ENCODE measurements around the gene ZBTB9. TPM values are rescaled to one million over a fixed set of nuclear protein-coding genes. Genes with fewer than 3 reads are reported as not detected.

Gene ZBTB9
- total RNA-seq, 1 donor from 2014 or later: 9.6 TPM

- Mint-ChIP-seq H3K27me3 (ENCODE audit: low read depth) (no peaks in the 10 kb centered on the region), H3K9me3 (no peaks in the 10 kb centered on the region), H3K36me3 (peaks cover 8% of the 10 kb centered on the region), H3K27ac (peak overlapping the region; percentile 97), H3K4me3 (no peak overlapping the region), H3K4me1 (peaks cover 71% of the 10 kb centered on the region)
- DNase-seq (ENCODE audit: low spot score in 2 of 2, unreplicated experiment in 2 of 2): no peak
- TF ChIP-seq, protein P1, sequence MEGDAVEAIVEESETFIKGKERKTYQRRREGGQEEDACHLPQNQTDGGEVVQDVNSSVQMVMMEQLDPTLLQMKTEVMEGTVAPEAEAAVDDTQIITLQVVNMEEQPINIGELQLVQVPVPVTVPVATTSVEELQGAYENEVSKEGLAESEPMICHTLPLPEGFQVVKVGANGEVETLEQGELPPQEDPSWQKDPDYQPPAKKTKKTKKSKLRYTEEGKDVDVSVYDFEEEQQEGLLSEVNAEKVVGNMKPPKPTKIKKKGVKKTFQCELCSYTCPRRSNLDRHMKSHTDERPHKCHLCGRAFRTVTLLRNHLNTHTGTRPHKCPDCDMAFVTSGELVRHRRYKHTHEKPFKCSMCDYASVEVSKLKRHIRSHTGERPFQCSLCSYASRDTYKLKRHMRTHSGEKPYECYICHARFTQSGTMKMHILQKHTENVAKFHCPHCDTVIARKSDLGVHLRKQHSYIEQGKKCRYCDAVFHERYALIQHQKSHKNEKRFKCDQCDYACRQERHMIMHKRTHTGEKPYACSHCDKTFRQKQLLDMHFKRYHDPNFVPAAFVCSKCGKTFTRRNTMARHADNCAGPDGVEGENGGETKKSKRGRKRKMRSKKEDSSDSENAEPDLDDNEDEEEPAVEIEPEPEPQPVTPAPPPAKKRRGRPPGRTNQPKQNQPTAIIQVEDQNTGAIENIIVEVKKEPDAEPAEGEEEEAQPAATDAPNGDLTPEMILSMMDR (IDR thresholded peaks at IDR 0.05; ENCODE audit: unreplicated experiment): no peak
Measured at GRCh38 chr6:33423777-33424176, 30.6 kb upstream of the ZBTB9 start.

DNA sequence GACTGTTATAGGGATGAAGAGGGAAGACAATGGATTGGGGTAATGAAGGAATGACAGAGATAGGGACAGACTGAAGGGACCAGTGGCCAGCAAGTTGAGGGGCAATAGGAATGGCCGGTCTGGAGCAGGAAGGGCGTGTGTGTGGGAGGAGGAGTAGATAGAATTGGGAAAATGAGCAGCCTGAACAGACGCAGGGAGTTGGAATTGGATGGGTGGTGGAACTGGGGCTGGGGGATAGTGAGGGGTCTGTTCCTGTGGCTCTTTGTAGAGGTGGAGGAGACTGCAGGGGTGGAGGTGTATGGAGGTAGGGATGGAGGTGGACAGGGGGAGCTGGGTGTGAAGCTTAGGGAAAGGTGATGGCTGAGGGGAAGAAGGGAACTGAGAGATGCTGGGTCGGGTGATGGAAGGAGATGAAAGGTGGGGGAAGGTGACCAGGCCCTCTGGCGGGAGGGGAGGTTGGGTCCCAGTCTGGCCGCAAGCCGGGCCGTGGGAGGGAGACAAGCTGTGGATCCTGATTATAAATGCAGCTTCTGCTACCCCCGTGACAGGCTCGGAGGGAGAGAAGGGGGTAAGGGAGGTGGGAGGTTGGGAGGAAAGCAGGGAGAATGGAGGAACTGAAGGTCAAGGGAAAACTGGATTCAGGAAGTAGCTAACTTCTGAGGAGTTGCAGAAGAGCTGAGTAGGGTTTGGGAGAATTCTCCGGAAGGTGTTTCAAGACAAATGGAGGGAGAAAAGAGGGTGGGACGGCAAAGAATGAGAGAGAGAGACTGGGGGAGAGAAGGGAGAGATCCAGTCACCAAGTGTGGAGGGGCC lies 29.3 kb upstream of the ZBTB9 start:
- Mint-ChIP-seq H3K36me3 (peaks cover 8% of the 10 kb centered on the region), H3K27me3 (ENCODE audit: low read depth) (no peaks in the 10 kb centered on the region), H3K9me3 (no peaks in the 10 kb centered on the region), H3K27ac (peak overlapping the region; percentile 97), H3K4me1 (peaks cover 71% of the 10 kb centered on the region), H3K4me3 (peak overlapping the region; percentile 80)
- no peak for DNase-seq (ENCODE audit: low spot score in 2 of 2, unreplicated experiment in 2 of 2)
- TF ChIP-seq, protein P1 (IDR thresholded peaks at IDR 0.05; ENCODE audit: unreplicated experiment): no peak

DNA sequence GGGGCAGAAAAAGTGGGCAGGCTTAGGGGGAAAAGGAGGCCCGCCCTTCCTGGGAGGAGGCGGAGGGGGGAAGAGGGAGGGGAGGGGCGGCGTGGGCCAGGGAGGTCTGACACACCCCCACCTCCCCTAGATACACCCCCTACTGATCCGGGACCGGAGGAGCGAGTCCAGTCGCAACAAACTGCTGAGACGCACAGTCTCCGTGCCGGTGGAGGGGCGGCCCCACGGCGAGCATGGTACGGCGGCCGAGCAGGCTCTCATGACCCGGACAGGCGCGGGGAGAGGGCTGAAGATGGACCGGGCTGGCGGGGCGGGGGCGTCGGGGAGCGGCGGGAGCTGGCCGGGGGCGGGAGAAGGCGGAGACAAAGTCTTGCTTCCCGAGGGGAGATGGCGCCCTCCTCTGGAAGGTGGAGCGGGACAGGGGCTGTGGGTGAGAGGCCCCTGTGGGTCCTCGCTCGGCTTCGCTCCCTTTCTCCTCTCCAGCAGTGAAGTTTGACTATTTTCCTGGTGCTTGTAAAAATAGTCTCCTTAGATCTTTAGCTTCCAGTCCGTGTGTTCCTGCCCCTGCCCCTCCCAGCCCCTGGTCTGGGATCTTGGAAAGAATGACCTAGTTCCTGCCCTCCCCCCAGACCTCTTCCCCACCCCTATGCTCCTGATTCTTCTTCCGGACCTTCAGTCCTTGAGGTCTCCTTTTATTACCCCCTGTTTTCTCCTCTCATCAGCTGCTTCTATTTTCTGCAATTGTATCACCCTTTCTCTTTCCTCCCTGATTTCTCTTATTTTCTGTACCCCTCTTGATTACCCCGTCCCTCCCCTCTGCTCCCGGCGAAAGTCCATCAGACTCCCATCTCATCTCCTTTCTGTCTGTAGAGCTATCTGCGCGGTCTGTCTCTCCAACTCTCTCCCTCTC lies 28.5 kb upstream of the ZBTB9 start:
- H3K27me3 Mint-ChIP-seq (ENCODE audit: low read depth): no peaks in the 10 kb centered on the region
- H3K27ac Mint-ChIP-seq: peak overlapping the region; percentile 97
- DNase-seq (ENCODE audit: low spot score in 2 of 2, unreplicated experiment in 2 of 2): peak; percentile 75 to 87
- TF ChIP-seq, protein P1 (IDR thresholded peaks at IDR 0.05; ENCODE audit: unreplicated experiment): peak; percentile 26
- H3K4me3 Mint-ChIP-seq: peak overlapping the region; percentile 80
- peaks cover 76% of the 10 kb centered on the region for H3K4me1 Mint-ChIP-seq
- H3K9me3 Mint-ChIP-seq: no peaks in the 10 kb centered on the region
- H3K36me3 Mint-ChIP-seq: peaks cover 8% of the 10 kb centered on the region

GRCh38 chr6:33426590-33427511 lies 27.5 kb upstream of the ZBTB9 start:
- Mint-ChIP-seq H3K4me3 (peak overlapping the region; percentile 80), H3K4me1 (peaks cover 73% of the 10 kb centered on the region), H3K9me3 (no peaks in the 10 kb centered on the region), H3K36me3 (peaks cover 8% of the 10 kb centered on the region), H3K27me3 (ENCODE audit: low read depth) (no peaks in the 10 kb centered on the region), H3K27ac (peak overlapping the region; percentile 97)
- no peak for DNase-seq (ENCODE audit: low spot score in 2 of 2, unreplicated experiment in 2 of 2)
- TF ChIP-seq, protein P1 (IDR thresholded peaks at IDR 0.05; ENCODE audit: unreplicated experiment): no peak
